Vagina (tissue), 2 donors: ENCODE measurements around the gene TSPAN9. TPM values are rescaled to one million over a fixed set of nuclear protein-coding genes. Genes with fewer than 3 reads are reported as not detected.

ENCODE experiments used
- DNase-seq, 2 donors: peaks; one replicate each; pipeline ENCODE4 v3.0.0-alpha.2; 2017; ENCODE audit errors: extremely low spot score in 2 of 2
- H3K27ac ChIP-seq: fragments of 200-600 bp; sonication (generic); one replicate; pipeline ENCODE4 v1.5.1; 2019
- H3K27me3 ChIP-seq: fragments of 200-600 bp; sonication (generic); one replicate; pipeline ENCODE4 v1.5.1; 2019
- H3K36me3 ChIP-seq, 2 donors: fragments of 200-600 bp; sonication (generic); one replicate each; pipeline ENCODE4 v1.5.1; 2017 to 2019
- H3K4me1 ChIP-seq: fragments of 200-600 bp; sonication (generic); one replicate; pipeline ENCODE4 v1.5.1; 2019
- H3K4me3 ChIP-seq, 2 donors: fragments of 200-600 bp; sonication (generic); 1 replicate in 1 of 2; 2 replicates in 1 of 2; pipeline ENCODE4 v1.5.1; 2016 to 2019
- H3K9me3 ChIP-seq: fragments of 200-600 bp; sonication (generic); one replicate; pipeline ENCODE4 v1.5.1; 2019
- CTCF ChIP-seq, 3 experiments: fragments of 450-650 bp in 2 of 3; fragments of 200-600 bp in 1 of 3; sonication (generic) in 1 of 3; IDR thresholded peaks; one replicate each; pipeline ENCODE4 v1.5.1; 2017 to 2019; ENCODE audit warnings: antibody characterized with exemption in 3 of 3, mild to moderate bottlenecking in 2 of 3, moderate library complexity in 2 of 3
- POLR2A ChIP-seq, 2 donors: fragments of 450-650 bp; IDR thresholded peaks; one replicate each; pipeline ENCODE4 v1.6.1; 2017; ENCODE audit warnings: antibody characterized with exemption in 2 of 2, mild to moderate bottlenecking in 2 of 2, moderate library complexity in 2 of 2
- POLR2AphosphoS5 ChIP-seq, 2 donors: sonication (generic); formaldehyde crosslinking; IDR thresholded peaks; one replicate each; pipeline ENCODE4 v1.9.0; 2017; ENCODE audit warnings: antibody characterized with exemption in 2 of 2, mild to moderate bottlenecking in 2 of 2, low read depth in 1 of 2; ENCODE audit not compliant: insufficient read depth in 1 of 2
- intact Hi-C: fragments of 100-400 bp; cut with DNase I; formaldehyde crosslinking; loops from one replicate; pipeline ENCODE4 v1.15.1; 2023
- total RNA-seq: library from RNA; depleted of rRNA; stranded (reverse); fragments of >200 nt; gene quantifications from one replicate; pipeline ENCODE4 v1.2.3, GENCODE V29; 2016

TSPAN9 gene
- total RNA-seq, 1 donor from 2014 or later: 32.2 TPM

- no peak for TF ChIP-seq POLR2A (IDR thresholded peaks at IDR 0.05)
- no peak for TF ChIP-seq POLR2AphosphoS5 (IDR thresholded peaks at IDR 0.05; ENCODE audit: insufficient read depth in 1 of 2, low read depth in 1 of 2)
- TF ChIP-seq CTCF (IDR thresholded peaks at IDR 0.05): no peak
- no peaks in the 10 kb centered on the region for H3K27me3 ChIP-seq
- DNase-seq: no peak
- H3K4me3 ChIP-seq: no peak overlapping the region
- H3K4me1 ChIP-seq: peaks cover 10% of the 10 kb centered on the region
- no peaks in the 10 kb centered on the region for H3K36me3 ChIP-seq
- intact Hi-C loops: no loop called here
- H3K27ac ChIP-seq: peak overlapping the region; percentile 64
- no peaks in the 10 kb centered on the region for H3K9me3 ChIP-seq
These were observed 22.8 kb upstream of the TSPAN9 start for GRCh38 chr12:3054374-3054773.

- intact Hi-C loops: no loop called here
- Histone ChIP-seq H3K9me3 (no peaks in the 10 kb centered on the region), H3K27me3 (no peaks in the 10 kb centered on the region), H3K27ac (peak overlapping the region; percentile 81), H3K36me3 (no peaks in the 10 kb centered on the region), H3K4me3 (no peak overlapping the region), H3K4me1 (peaks cover 10% of the 10 kb centered on the region)
- no peak for DNase-seq
- no peak for TF ChIP-seq POLR2A (IDR thresholded peaks at IDR 0.05)
- no peak for TF ChIP-seq CTCF (IDR thresholded peaks at IDR 0.05)
- peak in 1 of 2 donors; percentile 58 for TF ChIP-seq POLR2AphosphoS5 (IDR thresholded peaks at IDR 0.05; ENCODE audit: insufficient read depth in 1 of 2, low read depth in 1 of 2)
These were observed 22.0 kb upstream of the TSPAN9 start for GRCh38 chr12:3055026-3055703.

- peaks cover 10% of the 10 kb centered on the region for H3K4me1 ChIP-seq
- no peaks in the 10 kb centered on the region for H3K9me3 ChIP-seq
- DNase-seq: no peak
- TF ChIP-seq CTCF (IDR thresholded peaks at IDR 0.05) (no peak), POLR2AphosphoS5 (IDR thresholded peaks at IDR 0.05; ENCODE audit: insufficient read depth in 1 of 2, low read depth in 1 of 2) (no peak), POLR2A (IDR thresholded peaks at IDR 0.05) (no peak)
- H3K27me3 ChIP-seq: no peaks in the 10 kb centered on the region
- no peak overlapping the region for H3K4me3 ChIP-seq
- intact Hi-C loops: no loop called here
- no peaks in the 10 kb centered on the region for H3K36me3 ChIP-seq
- H3K27ac ChIP-seq: peak overlapping the region; percentile 81
These were observed 21.3 kb upstream of the TSPAN9 start for GRCh38 chr12:3055704-3056467.

- H3K4me3 ChIP-seq: no peak overlapping the region
- TF ChIP-seq POLR2A (IDR thresholded peaks at IDR 0.05): no peak
- TF ChIP-seq POLR2AphosphoS5 (IDR thresholded peaks at IDR 0.05; ENCODE audit: insufficient read depth in 1 of 2, low read depth in 1 of 2): no peak
- no peak for TF ChIP-seq CTCF (IDR thresholded peaks at IDR 0.05)
- H3K4me1 ChIP-seq: peaks cover 5% of the 10 kb centered on the region
- H3K36me3 ChIP-seq: no peaks in the 10 kb centered on the region
- intact Hi-C loops: no loop called here
- H3K27ac ChIP-seq: no peak overlapping the region
- no peaks in the 10 kb centered on the region for H3K9me3 ChIP-seq
- no peaks in the 10 kb centered on the region for H3K27me3 ChIP-seq
- no peak for DNase-seq
These were observed 16.1 kb upstream of the TSPAN9 start for GRCh38 chr12:3061059-3061458.
